BLaER1 treated with 17β-estradiol and CSF1 and Interleukin-3, amounts not matched to agents 10 nM and 100 nM (cell line): ENCODE data around the gene UBE2E2.

Experiments used
- H3K27ac ChIP-seq, 11 experiments: shearing (Covaris generic); formaldehyde crosslinking; 2 replicates each; pipeline ENCODE4 v1.8.1; 2022
- H3K27me3 ChIP-seq, 11 experiments: shearing (Covaris generic); formaldehyde crosslinking; 2 replicates each; pipeline ENCODE4 v1.8.1; 2022
- H3K36me3 ChIP-seq, 11 experiments: shearing (Covaris generic); formaldehyde crosslinking; 2 replicates each; pipeline ENCODE4 v1.8.1; 2022
- H3K4me1 ChIP-seq, 10 experiments: shearing (Covaris generic); formaldehyde crosslinking; 2 replicates each; pipeline ENCODE4 v1.8.1; 2022
- H3K4me2 ChIP-seq, 11 experiments: shearing (Covaris generic); formaldehyde crosslinking; 2 replicates each; pipeline ENCODE4 v1.8.1; 2022
- H3K4me3 ChIP-seq, 10 experiments: shearing (Covaris generic); formaldehyde crosslinking; 2 replicates each; pipeline ENCODE4 v1.8.1; 2022
- H3K9ac ChIP-seq, 11 experiments: shearing (Covaris generic); formaldehyde crosslinking; 2 replicates each; pipeline ENCODE4 v1.8.1; 2022
- H3K9me3 ChIP-seq, 11 experiments: shearing (Covaris generic); formaldehyde crosslinking; replicated peaks in 1 of 11; 2 replicates each; pipeline ENCODE4 v1.8.1; 2022
- H4K20me1 ChIP-seq, 11 experiments: shearing (Covaris generic); formaldehyde crosslinking; 2 replicates each; pipeline ENCODE4 v1.8.1; 2022
- Cebpa-rat ChIP-seq, 11 experiments: shearing (Covaris generic); IDR thresholded peaks; 2 replicates each; pipeline ENCODE4 v1.8.1; 2022

The UBE2E2 gene

DNA sequence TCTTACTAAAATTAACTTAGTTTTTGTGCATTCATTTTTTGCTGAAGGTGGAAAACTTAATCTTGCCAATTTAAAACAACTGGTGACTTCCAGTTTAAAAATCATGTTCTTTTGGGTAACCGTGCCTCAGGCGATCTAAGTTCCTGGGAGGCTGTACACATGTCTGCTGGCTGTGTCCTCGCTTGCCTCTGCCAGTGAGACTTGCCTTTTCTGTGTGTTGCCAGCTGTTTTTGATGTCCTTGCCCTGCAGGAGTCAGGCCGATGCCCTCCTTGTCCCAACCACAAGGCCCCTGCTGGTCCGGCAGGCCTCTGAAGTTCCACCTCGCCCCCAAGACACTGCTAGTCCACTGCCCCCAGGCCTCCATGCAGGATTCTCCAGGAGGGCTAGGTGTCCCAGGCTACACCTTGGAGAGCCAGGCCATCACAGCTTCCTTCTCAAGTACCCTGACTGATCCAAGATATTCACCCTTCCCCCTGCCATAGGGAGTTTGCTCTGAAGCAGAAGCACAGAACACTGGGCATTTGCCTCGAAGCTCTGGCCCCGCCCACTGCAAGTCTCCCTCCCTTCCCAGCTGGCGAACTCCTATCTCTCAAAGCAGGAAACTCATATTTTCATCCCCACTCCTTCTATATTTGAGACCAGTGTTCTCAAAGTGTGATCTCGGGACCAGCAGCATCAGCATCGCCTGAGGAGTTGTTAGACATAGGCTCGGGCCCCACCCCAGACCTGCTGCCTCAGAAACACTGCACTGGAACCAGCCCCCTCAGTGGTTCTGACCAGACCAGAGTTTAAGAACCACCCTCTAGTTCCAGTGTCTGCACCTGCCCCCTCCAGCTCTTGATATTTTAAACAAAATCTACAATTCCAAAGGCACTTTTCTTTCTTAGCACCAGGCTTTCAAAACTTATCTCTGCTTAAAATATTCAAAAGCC is 416.8 kb downstream of the UBE2E2 start:
- Histone ChIP-seq H3K4me3 (no peak overlapping the region), H3K9ac (no peak overlapping the region), H3K36me3 (no peaks in the 10 kb centered on the region), H3K27me3 (no peaks in the 10 kb centered on the region), H3K4me1 (peaks cover 5 to 18% (median 13%) of the 10 kb centered on the region in 10 experiments; a peak in 19 of 20 replicates), H3K9me3 (peaks cover 11 to 49% (median 27%) of the 10 kb centered on the region in 11 experiments; a peak in 19 of 22 replicates), H3K27ac (no peak overlapping the region), H4K20me1 (no peaks in the 10 kb centered on the region), H3K4me2 (no peak overlapping the region)
- no peak for TF ChIP-seq Cebpa-rat (IDR thresholded peaks at IDR 0.05)

DNA sequence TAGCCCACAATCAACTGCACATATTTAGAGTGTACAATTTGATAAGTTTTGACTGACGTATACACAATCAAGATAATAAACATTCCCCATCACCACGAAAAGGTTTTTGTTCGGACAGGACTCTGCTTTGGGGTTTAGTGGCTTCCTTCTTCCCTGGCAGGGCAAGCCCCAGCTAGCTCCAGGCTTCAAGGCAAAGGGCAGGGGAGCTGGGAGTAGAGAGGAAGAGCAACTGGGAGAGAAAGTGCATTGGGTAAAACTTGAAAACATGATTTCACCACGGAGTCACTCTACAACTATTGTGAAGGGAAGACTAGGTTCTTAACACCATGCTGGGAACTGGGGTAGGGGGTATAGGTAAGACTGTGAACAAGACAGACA is 417.5 kb downstream of the UBE2E2 start:
- Histone ChIP-seq H3K9me3 (peaks cover 18 to 55% (median 34%) of the 10 kb centered on the region in 11 experiments; a peak in 21 of 22 replicates), H4K20me1 (no peaks in the 10 kb centered on the region), H3K9ac (no peak overlapping the region), H3K36me3 (no peaks in the 10 kb centered on the region), H3K27me3 (no peaks in the 10 kb centered on the region), H3K4me2 (no peak overlapping the region), H3K4me1 (peaks cover 5 to 18% (median 13%) of the 10 kb centered on the region in 10 experiments; a peak in 19 of 20 replicates), H3K27ac (no peak overlapping the region), H3K4me3 (no peak overlapping the region)
- no peak for TF ChIP-seq Cebpa-rat (IDR thresholded peaks at IDR 0.05)

DNA sequence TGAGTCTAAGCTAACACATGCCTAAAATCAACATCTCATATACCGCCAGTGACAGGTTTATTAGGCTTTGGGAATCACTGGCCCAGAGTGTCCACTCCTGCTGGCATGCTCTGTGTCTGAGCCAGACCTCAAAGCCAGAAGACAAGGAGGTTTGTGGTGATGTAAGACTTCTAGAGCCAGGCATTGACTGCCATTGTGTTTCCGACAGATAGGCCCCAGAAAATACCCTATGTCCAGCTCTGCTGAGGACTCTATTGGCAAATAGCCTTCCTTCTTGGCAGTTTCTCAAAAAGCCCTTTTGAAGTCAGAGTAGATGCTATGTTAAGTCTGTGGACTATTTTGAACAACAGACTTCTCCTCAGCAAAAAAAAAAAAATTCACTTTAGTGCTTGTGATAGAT is 420.7 kb downstream of the UBE2E2 start:
- no peak overlapping the region for H3K27ac ChIP-seq
- TF ChIP-seq Cebpa-rat (IDR thresholded peaks at IDR 0.05): no peak

DNA sequence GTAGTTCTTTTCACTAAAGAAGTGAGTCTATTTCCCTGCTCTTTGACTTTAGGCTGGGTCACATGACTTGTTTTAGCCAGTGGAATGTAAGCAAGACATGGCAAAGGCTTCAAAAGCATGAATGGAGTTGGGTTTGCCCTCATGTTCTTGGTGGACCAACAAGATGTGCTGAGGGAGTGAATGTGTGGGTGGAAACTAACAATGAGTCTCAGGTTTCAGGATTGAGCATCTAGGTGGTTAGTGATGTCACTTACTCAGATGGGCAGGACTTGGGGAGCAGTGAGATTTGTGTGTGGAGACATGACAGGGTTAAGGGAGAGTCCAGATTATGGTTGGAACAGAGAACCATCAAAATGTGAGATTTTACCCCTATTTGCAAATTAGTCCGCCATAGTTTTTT is 421.2 kb downstream of the UBE2E2 start:
- Histone ChIP-seq H3K4me1 (peaks cover 0 to 3% (median 0%) of the 10 kb centered on the region in 10 experiments; a peak in 2 of 20 replicates), H3K4me3 (no peak overlapping the region), H4K20me1 (no peaks in the 10 kb centered on the region), H3K27me3 (no peaks in the 10 kb centered on the region), H3K4me2 (no peak overlapping the region), H3K36me3 (no peaks in the 10 kb centered on the region), H3K27ac (no peak overlapping the region), H3K9ac (no peak overlapping the region), H3K9me3 (peaks cover 13 to 51% (median 30%) of the 10 kb centered on the region in 11 experiments; a peak in 19 of 22 replicates)
- no peak for TF ChIP-seq Cebpa-rat (IDR thresholded peaks at IDR 0.05)

More for the DNA sequence above, 420.7 kb downstream of the UBE2E2 start:
- H3K9ac ChIP-seq: no peak overlapping the region
- H4K20me1 ChIP-seq: no peaks in the 10 kb centered on the region
- H3K4me1 ChIP-seq: no peaks in the 10 kb centered on the region
- peaks cover 13 to 54% (median 30%) of the 10 kb centered on the region in 11 experiments; a peak in 19 of 22 replicates for H3K9me3 ChIP-seq
- no peak overlapping the region for H3K4me3 ChIP-seq
- no peak overlapping the region for H3K4me2 ChIP-seq
- no peaks in the 10 kb centered on the region for H3K36me3 ChIP-seq
- no peaks in the 10 kb centered on the region for H3K27me3 ChIP-seq

DNA sequence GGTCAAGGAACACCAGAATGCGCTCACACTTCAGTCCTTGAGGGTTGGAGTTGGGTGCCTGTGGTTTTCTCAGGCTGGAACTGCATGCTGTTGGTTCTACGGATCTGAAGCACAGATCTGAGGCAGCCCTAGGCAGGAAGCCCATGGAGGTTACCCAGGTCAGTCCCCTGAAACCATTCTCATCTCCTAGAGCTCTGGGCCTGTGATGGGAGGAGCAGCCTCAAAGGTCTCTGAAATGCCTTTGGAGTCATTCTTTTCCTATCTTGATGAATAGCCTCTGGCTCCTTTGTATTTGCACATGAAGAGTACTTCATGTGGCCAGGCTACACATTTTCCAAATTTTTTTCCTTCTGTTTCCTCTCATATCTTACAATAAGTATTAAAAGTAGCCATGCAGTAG is 423.3 kb downstream of the UBE2E2 start:
- TF ChIP-seq Cebpa-rat (IDR thresholded peaks at IDR 0.05): no peak
- Histone ChIP-seq H3K36me3 (no peaks in the 10 kb centered on the region), H3K4me3 (no peak overlapping the region), H4K20me1 (no peaks in the 10 kb centered on the region), H3K4me1 (peaks cover 0 to 6% (median 0%) of the 10 kb centered on the region in 10 experiments; a peak in 2 of 20 replicates), H3K9me3 (peaks cover 13 to 51% (median 30%) of the 10 kb centered on the region in 11 experiments; a peak in 19 of 22 replicates), H3K4me2 (no peak overlapping the region), H3K27me3 (no peaks in the 10 kb centered on the region), H3K9ac (no peak overlapping the region), H3K27ac (no peak overlapping the region)

DNA sequence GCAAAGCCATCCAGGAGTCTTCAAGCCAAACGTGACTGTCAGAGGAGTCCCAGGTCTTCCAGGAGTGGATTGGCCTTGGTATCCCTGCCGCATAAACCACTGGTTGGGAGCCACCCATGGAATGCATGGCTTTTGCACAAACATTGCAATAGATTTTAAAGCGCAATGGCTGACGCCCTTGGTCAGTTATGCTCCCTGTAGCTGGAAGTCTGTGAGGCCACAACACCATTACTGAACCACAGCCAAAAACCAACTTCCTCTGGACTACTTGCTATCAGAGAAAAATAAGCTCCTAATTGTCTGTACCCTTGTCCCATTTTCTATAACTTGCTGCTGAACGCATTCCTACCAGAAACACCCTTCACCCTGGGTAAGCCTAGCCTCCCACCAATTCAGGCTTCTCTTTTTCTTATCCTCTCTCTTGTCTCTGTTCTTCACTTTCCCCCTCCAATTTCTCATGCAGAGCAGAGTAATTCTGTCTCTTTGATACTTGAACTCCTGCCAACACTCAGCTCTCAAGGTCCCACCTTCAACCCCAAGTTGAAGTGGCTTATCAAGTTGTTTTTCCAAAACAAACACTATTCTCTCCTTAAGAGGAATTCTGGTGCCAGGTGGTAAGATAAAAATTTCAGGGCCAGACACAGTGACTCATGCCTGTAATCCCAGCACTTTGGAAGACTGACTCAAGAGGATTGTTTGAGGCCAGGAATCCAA is 426.2 kb downstream of the UBE2E2 start:
- TF ChIP-seq Cebpa-rat (IDR thresholded peaks at IDR 0.05): no peak
- Histone ChIP-seq H3K27me3 (no peaks in the 10 kb centered on the region), H3K9ac (no peak overlapping the region), H3K4me2 (no peak overlapping the region), H3K9me3 (peaks cover 12 to 22% (median 16%) of the 10 kb centered on the region in 11 experiments; a peak in 17 of 22 replicates), H4K20me1 (no peaks in the 10 kb centered on the region), H3K4me1 (peaks cover 0 to 6% (median 0%) of the 10 kb centered on the region in 10 experiments; a peak in 2 of 20 replicates), H3K27ac (no peak overlapping the region), H3K36me3 (no peaks in the 10 kb centered on the region), H3K4me3 (no peak overlapping the region)

DNA sequence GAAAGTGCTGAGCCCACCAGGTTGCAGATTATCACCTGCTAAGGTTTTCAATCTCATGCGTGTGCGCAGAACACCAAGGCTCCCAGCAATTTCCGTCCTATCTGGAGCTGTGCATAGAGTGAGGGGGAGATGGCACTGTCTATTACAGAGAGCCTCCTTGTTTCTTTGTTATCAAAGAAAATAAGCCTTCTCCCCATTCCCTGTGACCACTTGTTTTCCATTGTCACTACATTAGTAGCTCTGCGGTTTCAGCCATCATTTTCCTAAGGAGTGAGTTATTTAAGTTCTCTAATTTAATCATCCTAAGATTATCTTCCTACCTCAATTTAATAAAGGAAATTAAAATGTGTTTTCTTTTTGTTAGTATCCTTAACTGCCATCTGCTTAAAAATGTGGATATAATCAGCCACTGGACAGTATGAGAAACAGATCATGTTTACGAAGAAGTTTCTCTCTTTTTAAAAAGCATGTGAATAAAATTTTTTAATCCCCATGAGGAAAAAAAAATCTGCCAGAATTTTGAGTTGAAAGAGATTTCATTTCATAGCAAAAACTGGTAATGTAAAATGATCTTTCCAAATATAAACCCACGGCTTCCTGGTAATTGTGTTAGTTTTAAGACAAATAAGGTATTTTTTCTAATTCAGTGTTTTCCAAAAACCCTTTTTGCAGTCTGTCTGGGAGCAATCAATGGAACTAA is 430.3 kb downstream of the UBE2E2 start:
- Histone ChIP-seq H4K20me1 (no peaks in the 10 kb centered on the region), H3K27ac (no peak overlapping the region), H3K9ac (no peak overlapping the region), H3K4me1 (peaks cover 0 to 6% (median 0%) of the 10 kb centered on the region in 10 experiments; a peak in 2 of 20 replicates), H3K27me3 (no peaks in the 10 kb centered on the region), H3K4me3 (no peak overlapping the region), H3K4me2 (no peak overlapping the region), H3K36me3 (no peaks in the 10 kb centered on the region), H3K9me3 (peaks cover 0 to 11% (median 6%) of the 10 kb centered on the region in 11 experiments; a peak in 6 of 22 replicates)
- TF ChIP-seq Cebpa-rat (IDR thresholded peaks at IDR 0.05): no peak

DNA sequence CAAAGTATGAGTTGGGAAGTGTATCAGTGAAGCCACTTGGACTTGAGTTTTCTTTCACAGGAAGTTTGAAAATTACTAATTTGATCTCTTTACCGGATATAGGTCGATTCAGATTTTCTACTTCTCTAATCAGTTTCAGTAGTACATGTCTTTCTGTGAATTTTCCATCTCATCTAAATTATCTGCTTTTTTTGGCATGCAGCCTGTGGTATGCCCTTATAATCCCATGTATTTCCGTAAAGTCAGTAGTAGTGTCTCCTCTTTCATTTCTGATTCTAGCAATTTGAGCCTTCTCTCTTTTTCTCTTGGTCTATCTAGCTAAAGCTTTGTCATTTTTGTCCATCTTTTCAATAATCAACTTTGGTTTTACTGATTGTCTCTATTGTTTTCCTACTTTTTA is 434.2 kb downstream of the UBE2E2 start:
- Histone ChIP-seq H3K4me2 (no peak overlapping the region), H3K4me1 (peaks cover 0 to 13% (median 0%) of the 10 kb centered on the region in 10 experiments; a peak in 2 of 20 replicates), H3K27ac (no peak overlapping the region), H3K4me3 (no peak overlapping the region), H3K9me3 (peaks cover 0 to 26% (median 6%) of the 10 kb centered on the region in 11 experiments; a peak in 8 of 22 replicates), H3K27me3 (no peaks in the 10 kb centered on the region), H3K9ac (no peak overlapping the region), H4K20me1 (no peaks in the 10 kb centered on the region), H3K36me3 (no peaks in the 10 kb centered on the region)
- TF ChIP-seq Cebpa-rat (IDR thresholded peaks at IDR 0.05): no peak
